ENCODE data around the gene ACSM6. TPM values are rescaled to one million over a fixed set of nuclear protein-coding genes. Genes with fewer than 3 reads are reported as not detected.
"Not testable (repeated sequence)": the region's sequence is repeated elsewhere in the genome, so short reads cannot be mapped to it uniquely, and the experiment has no call there.

Gene ACSM6
- polyA plus RNA-seq (2013, experiment 1 of 2; ENCODE audit: insufficient read length): not detected
- not detected for polyA plus RNA-seq (2013, experiment 2 of 2; ENCODE audit: insufficient read length)

- no peak for DNase-seq
Measured at GRCh38 chr10:95193944-95194343, at the start of gene ACSM6. Gene ACSM6, plus strand, starts transcription at chr10:95194238. Its CDS starts 248 bp downstream, at chr10:95194486.

GRCh38 chr10:95168694-95169093, 25.3 kb upstream of the ACSM6 start:
- no peak for DNase-seq

GRCh38 chr10:95169522-95169921, 24.5 kb upstream of the ACSM6 start:
- DNase-seq: no peak

GRCh38 chr10:95170790-95171189, 23.2 kb upstream of the ACSM6 start:
- DNase-seq: no peak

GRCh38 chr10:95171336-95171735, 22.7 kb upstream of the ACSM6 start:
- DNase-seq: no peak

GRCh38 chr10:95172851-95173250, 21.2 kb upstream of the ACSM6 start:
- DNase-seq: no peak

GRCh38 chr10:95176101-95176500, 17.9 kb upstream of the ACSM6 start:
- DNase-seq: no peak

GRCh38 chr10:95177429-95177828, 16.6 kb upstream of the ACSM6 start:
- no peak for DNase-seq

GRCh38 chr10:95178266-95178665, 15.8 kb upstream of the ACSM6 start:
- DNase-seq: no peak

- no peak for DNase-seq
Measured at GRCh38 chr10:95178797-95179196, 15.2 kb upstream of the ACSM6 start.

GRCh38 chr10:95181726-95182125, 12.3 kb upstream of the ACSM6 start:
- peak; percentile 5 for DNase-seq

- peak; percentile 80 for DNase-seq
Measured at GRCh38 chr10:95183271-95184230, 10.5 kb upstream of the ACSM6 start.

GRCh38 chr10:95187617-95188016, 6.4 kb upstream of the ACSM6 start:
- DNase-seq: no peak

- no peak for DNase-seq
Measured at GRCh38 chr10:95188593-95188992, 5.4 kb upstream of the ACSM6 start.

GRCh38 chr10:95196046-95196445, 2.0 kb downstream of the ACSM6 start:
- DNase-seq: no peak

- DNase-seq: peak; percentile 26
Measured at GRCh38 chr10:95201736-95202135, 7.7 kb downstream of the ACSM6 start.

GRCh38 chr10:95202865-95203264, 8.8 kb downstream of the ACSM6 start:
- not testable (repeated sequence) for DNase-seq

GRCh38 chr10:95208702-95209391, 14.8 kb downstream of the ACSM6 start:
- no peak for DNase-seq

GRCh38 chr10:95209509-95210127, 15.6 kb downstream of the ACSM6 start:
- no peak for DNase-seq

- DNase-seq: peak; percentile 68
Measured at GRCh38 chr10:95211606-95212279, 17.7 kb downstream of the ACSM6 start.

GRCh38 chr10:95214369-95214768, 20.3 kb downstream of the ACSM6 start:
- no peak for DNase-seq

- DNase-seq: no peak
Measured at GRCh38 chr10:95214793-95215192, 20.8 kb downstream of the ACSM6 start.
